ENCODE data around the gene ZC3H7A.

The ZC3H7A gene

GRCh38 chr16:11805556-11805955 lies 8.5 kb upstream of the ZC3H7A start:
- Histone ChIP-seq H3K9ac (ENCODE audit: low read depth in 1 of 2, low read length in 2 of 2) (no peak overlapping the region), H3K9me3 (ENCODE audit: control insufficient read depth in 1 of 2, low read length in 2 of 2) (no peaks in the 10 kb centered on the region), H3K27ac (ENCODE audit: low read depth, low read length) (no peak overlapping the region)

GRCh38 chr16:11801481-11802021 lies 4.5 kb upstream of the ZC3H7A start:
- no peak overlapping the region for H3K27ac ChIP-seq (ENCODE audit: low read depth, low read length)
- no peaks in the 10 kb centered on the region for H3K27me3 ChIP-seq (ENCODE audit: control insufficient read depth in 1 of 2, insufficient read depth in 2 of 2, low read length in 2 of 2)
- no peaks in the 10 kb centered on the region for H3K36me3 ChIP-seq (ENCODE audit: control insufficient read depth in 1 of 2, insufficient read depth in 2 of 2, low read length in 2 of 2)

More at GRCh38 chr16:11805556-11805955, 8.5 kb upstream of the ZC3H7A start:
- no peak overlapping the region for H3K4me3 ChIP-seq (ENCODE audit: low read depth in 1 of 2, low read length in 2 of 2)
- H3K4me1 ChIP-seq (ENCODE audit: control insufficient read depth in 1 of 2, insufficient read depth in 2 of 2, low read length in 2 of 2), result no peaks in the 10 kb centered on the region
- no peaks in the 10 kb centered on the region for H3K36me3 ChIP-seq (ENCODE audit: control insufficient read depth in 1 of 2, insufficient read depth in 2 of 2, low read length in 2 of 2)
- no peaks in the 10 kb centered on the region for H3K27me3 ChIP-seq (ENCODE audit: control insufficient read depth in 1 of 2, insufficient read depth in 2 of 2, low read length in 2 of 2)

DNA sequence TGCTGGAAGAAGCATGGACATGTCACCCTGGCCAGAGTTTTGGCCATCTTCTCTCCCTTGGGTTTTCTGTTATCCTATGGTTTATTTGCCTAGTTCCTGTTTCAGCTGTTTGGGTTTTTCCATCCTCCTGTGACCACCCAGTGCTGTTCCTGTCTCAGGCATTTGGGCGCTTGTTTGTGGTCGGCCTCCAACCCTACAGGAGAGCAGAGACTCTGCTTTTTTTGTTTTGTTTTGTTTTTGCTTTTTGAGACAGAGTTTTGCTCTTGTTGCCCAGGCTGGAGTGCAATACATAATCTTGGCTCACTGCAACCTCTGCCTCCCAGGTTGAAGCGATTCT lies 3.3 kb upstream of the ZC3H7A start:
- H3K36me3 ChIP-seq (ENCODE audit: control insufficient read depth in 1 of 2, insufficient read depth in 2 of 2, low read length in 2 of 2), result no peaks in the 10 kb centered on the region
- H3K4me1 ChIP-seq (ENCODE audit: control insufficient read depth in 1 of 2, insufficient read depth in 2 of 2, low read length in 2 of 2), result peaks cover 15 to 32% of the 10 kb centered on the region in 2 donors
- no peaks in the 10 kb centered on the region for H3K9me3 ChIP-seq (ENCODE audit: control insufficient read depth in 1 of 2, low read length in 2 of 2)
- no peak overlapping the region for H3K9ac ChIP-seq (ENCODE audit: low read depth in 1 of 2, low read length in 2 of 2)
- no peak overlapping the region for H3K4me3 ChIP-seq (ENCODE audit: low read depth in 1 of 2, low read length in 2 of 2)
- H3K27ac ChIP-seq (ENCODE audit: low read depth, low read length), result no peak overlapping the region
- H3K27me3 ChIP-seq (ENCODE audit: control insufficient read depth in 1 of 2, insufficient read depth in 2 of 2, low read length in 2 of 2), result no peaks in the 10 kb centered on the region

More at GRCh38 chr16:11801481-11802021, 4.5 kb upstream of the ZC3H7A start:
- Histone ChIP-seq H3K9me3 (ENCODE audit: control insufficient read depth in 1 of 2, low read length in 2 of 2) (no peaks in the 10 kb centered on the region), H3K4me1 (ENCODE audit: control insufficient read depth in 1 of 2, insufficient read depth in 2 of 2, low read length in 2 of 2) (peaks cover 14 to 28% of the 10 kb centered on the region in 2 donors), H3K9ac (ENCODE audit: low read depth in 1 of 2, low read length in 2 of 2) (no peak overlapping the region), H3K4me3 (ENCODE audit: low read depth in 1 of 2, low read length in 2 of 2) (no peak overlapping the region)

GRCh38 chr16:11799509-11800381 lies 2.7 kb upstream of the ZC3H7A start:
- Histone ChIP-seq H3K27me3 (ENCODE audit: control insufficient read depth in 1 of 2, insufficient read depth in 2 of 2, low read length in 2 of 2) (no peaks in the 10 kb centered on the region), H3K4me1 (ENCODE audit: control insufficient read depth in 1 of 2, insufficient read depth in 2 of 2, low read length in 2 of 2) (peaks cover 21 to 38% of the 10 kb centered on the region in 2 donors), H3K9ac (ENCODE audit: low read depth in 1 of 2, low read length in 2 of 2) (peak overlapping the region in 1 of 2 donors; percentile 18), H3K27ac (ENCODE audit: low read depth, low read length) (no peak overlapping the region), H3K36me3 (ENCODE audit: control insufficient read depth in 1 of 2, insufficient read depth in 2 of 2, low read length in 2 of 2) (peaks cover 0 to 6% of the 10 kb centered on the region in 2 donors), H3K4me3 (ENCODE audit: low read depth in 1 of 2, low read length in 2 of 2) (peak overlapping the region in 1 of 2 donors; percentile 8), H3K9me3 (ENCODE audit: control insufficient read depth in 1 of 2, low read length in 2 of 2) (no peaks in the 10 kb centered on the region)

- Histone ChIP-seq H3K9me3 (ENCODE audit: control insufficient read depth in 1 of 2, low read length in 2 of 2) (no peaks in the 10 kb centered on the region), H3K4me3 (ENCODE audit: low read depth in 1 of 2, low read length in 2 of 2) (peak overlapping the region in 1 of 2 donors; percentile 77), H3K27me3 (ENCODE audit: control insufficient read depth in 1 of 2, insufficient read depth in 2 of 2, low read length in 2 of 2) (no peaks in the 10 kb centered on the region), H3K4me1 (ENCODE audit: control insufficient read depth in 1 of 2, insufficient read depth in 2 of 2, low read length in 2 of 2) (peaks cover 28 to 45% of the 10 kb centered on the region in 2 donors), H3K27ac (ENCODE audit: low read depth, low read length) (no peak overlapping the region), H3K9ac (ENCODE audit: low read depth in 1 of 2, low read length in 2 of 2) (no peak overlapping the region), H3K36me3 (ENCODE audit: control insufficient read depth in 1 of 2, insufficient read depth in 2 of 2, low read length in 2 of 2) (peaks cover 0 to 6% of the 10 kb centered on the region in 2 donors)
Measured at GRCh38 chr16:11799017-11799381, 1.9 kb upstream of the ZC3H7A start.

DNA sequence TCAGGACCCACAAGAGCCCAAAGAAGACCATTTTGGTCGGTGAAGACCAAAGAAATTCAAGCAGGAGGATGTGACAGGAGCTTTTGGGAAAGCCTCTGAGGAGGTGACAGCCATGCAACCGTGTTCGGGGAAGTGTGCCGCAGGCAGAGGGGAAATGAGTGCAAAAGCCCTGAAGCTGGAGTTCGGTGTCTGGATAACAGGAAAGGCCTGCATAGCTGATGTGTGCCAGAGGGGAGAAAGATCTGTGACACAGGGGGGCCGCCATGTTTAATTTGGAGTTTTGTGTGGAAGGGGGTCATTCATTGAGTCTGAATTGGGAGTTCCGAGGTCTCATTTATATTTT lies 870 bp upstream of the ZC3H7A start:
- peaks cover 39 to 56% of the 10 kb centered on the region in 2 donors for H3K4me1 ChIP-seq (ENCODE audit: control insufficient read depth in 1 of 2, insufficient read depth in 2 of 2, low read length in 2 of 2)
- H3K27me3 ChIP-seq (ENCODE audit: control insufficient read depth in 1 of 2, insufficient read depth in 2 of 2, low read length in 2 of 2), result no peaks in the 10 kb centered on the region
- no peaks in the 10 kb centered on the region for H3K9me3 ChIP-seq (ENCODE audit: control insufficient read depth in 1 of 2, low read length in 2 of 2)
- H3K4me3 ChIP-seq (ENCODE audit: low read depth in 1 of 2, low read length in 2 of 2), result peak overlapping the region; percentile 77 to 86
- peak overlapping the region; percentile 90 for H3K27ac ChIP-seq (ENCODE audit: low read depth, low read length)
- H3K36me3 ChIP-seq (ENCODE audit: control insufficient read depth in 1 of 2, insufficient read depth in 2 of 2, low read length in 2 of 2), result peaks cover 0 to 6% of the 10 kb centered on the region in 2 donors
- peak overlapping the region; percentile 92 to 100 for H3K9ac ChIP-seq (ENCODE audit: low read depth in 1 of 2, low read length in 2 of 2)

GRCh38 chr16:11796227-11797165 lies 562 bp downstream of the ZC3H7A start:
- Histone ChIP-seq H3K9me3 (ENCODE audit: control insufficient read depth in 1 of 2, low read length in 2 of 2) (no peaks in the 10 kb centered on the region), H3K27me3 (ENCODE audit: control insufficient read depth in 1 of 2, insufficient read depth in 2 of 2, low read length in 2 of 2) (no peaks in the 10 kb centered on the region), H3K4me3 (ENCODE audit: low read depth in 1 of 2, low read length in 2 of 2) (peak overlapping the region; percentile 83 to 88), H3K9ac (ENCODE audit: low read depth in 1 of 2, low read length in 2 of 2) (peak overlapping the region; percentile 83 to 94), H3K36me3 (ENCODE audit: control insufficient read depth in 1 of 2, insufficient read depth in 2 of 2, low read length in 2 of 2) (peaks cover 0 to 6% of the 10 kb centered on the region in 2 donors), H3K4me1 (ENCODE audit: control insufficient read depth in 1 of 2, insufficient read depth in 2 of 2, low read length in 2 of 2) (peaks cover 53 to 69% of the 10 kb centered on the region in 2 donors), H3K27ac (ENCODE audit: low read depth, low read length) (peak overlapping the region; percentile 88)

- peaks cover 59 to 75% of the 10 kb centered on the region in 2 donors for H3K4me1 ChIP-seq (ENCODE audit: control insufficient read depth in 1 of 2, insufficient read depth in 2 of 2, low read length in 2 of 2)
- H3K4me3 ChIP-seq (ENCODE audit: low read depth in 1 of 2, low read length in 2 of 2), result peak overlapping the region; percentile 83 to 88
- H3K27ac ChIP-seq (ENCODE audit: low read depth, low read length), result peak overlapping the region; percentile 88
- H3K27me3 ChIP-seq (ENCODE audit: control insufficient read depth in 1 of 2, insufficient read depth in 2 of 2, low read length in 2 of 2), result no peaks in the 10 kb centered on the region
- peaks cover 0 to 10% of the 10 kb centered on the region in 2 donors for H3K36me3 ChIP-seq (ENCODE audit: control insufficient read depth in 1 of 2, insufficient read depth in 2 of 2, low read length in 2 of 2)
- H3K9me3 ChIP-seq (ENCODE audit: control insufficient read depth in 1 of 2, low read length in 2 of 2), result no peaks in the 10 kb centered on the region
- H3K9ac ChIP-seq (ENCODE audit: low read depth in 1 of 2, low read length in 2 of 2), result peak overlapping the region; percentile 83 to 94
Measured at GRCh38 chr16:11795887-11796226, 1.2 kb downstream of the ZC3H7A start.

DNA sequence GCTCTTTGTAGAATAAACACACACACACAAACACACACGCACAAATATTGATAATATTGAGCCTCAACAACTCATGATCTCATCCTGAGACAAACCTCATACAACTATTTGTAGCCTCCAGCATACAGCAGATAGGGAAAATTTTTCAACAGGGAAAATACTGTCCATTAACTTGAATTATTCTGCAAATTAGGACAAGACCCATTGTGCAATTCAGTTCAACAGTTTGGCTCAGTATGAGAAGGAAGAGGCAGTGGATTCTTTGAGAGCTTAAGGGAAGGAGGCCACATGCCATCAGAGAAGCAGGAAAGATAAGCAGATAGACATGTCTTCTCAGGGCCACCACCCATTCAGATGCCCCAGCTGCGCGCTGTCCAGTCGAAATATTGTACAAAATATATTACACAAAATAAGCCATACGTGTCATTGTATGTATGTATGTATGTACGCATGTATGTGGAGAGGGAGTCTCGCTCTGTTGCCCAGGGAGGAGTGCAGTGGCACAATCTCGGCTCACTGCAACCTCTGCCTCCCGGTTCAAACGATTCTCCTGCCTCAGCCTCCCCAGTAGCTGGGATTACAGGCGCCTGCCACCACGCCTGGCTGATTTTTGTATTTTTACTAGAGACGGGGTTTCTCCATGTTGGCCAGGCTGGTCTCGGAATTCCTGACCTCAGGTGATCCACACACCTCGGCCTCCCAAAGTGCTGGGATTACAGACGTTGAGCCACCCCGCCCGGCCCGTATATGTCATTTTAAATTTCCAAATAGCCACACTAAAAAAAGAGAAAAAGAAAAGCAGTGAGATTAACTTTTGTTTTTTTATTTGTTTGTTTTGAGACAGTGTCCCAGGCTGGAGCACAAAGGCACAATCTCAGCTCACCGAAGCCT lies 1.8 kb downstream of the ZC3H7A start:
- H3K4me1 ChIP-seq (ENCODE audit: control insufficient read depth in 1 of 2, insufficient read depth in 2 of 2, low read length in 2 of 2), result peaks cover 59 to 75% of the 10 kb centered on the region in 2 donors
- H3K36me3 ChIP-seq (ENCODE audit: control insufficient read depth in 1 of 2, insufficient read depth in 2 of 2, low read length in 2 of 2), result peaks cover 0 to 10% of the 10 kb centered on the region in 2 donors
- no peaks in the 10 kb centered on the region for H3K9me3 ChIP-seq (ENCODE audit: control insufficient read depth in 1 of 2, low read length in 2 of 2)
- H3K27ac ChIP-seq (ENCODE audit: low read depth, low read length), result no peak overlapping the region
- peak overlapping the region; percentile 83 to 94 for H3K9ac ChIP-seq (ENCODE audit: low read depth in 1 of 2, low read length in 2 of 2)
- peak overlapping the region; percentile 83 to 88 for H3K4me3 ChIP-seq (ENCODE audit: low read depth in 1 of 2, low read length in 2 of 2)
- no peaks in the 10 kb centered on the region for H3K27me3 ChIP-seq (ENCODE audit: control insufficient read depth in 1 of 2, insufficient read depth in 2 of 2, low read length in 2 of 2)
